Heart left ventricle (tissue), 13 donors: ENCODE measurements around the gene ATOH1.

Experiments used
- POLR2A ChIP-seq, 2 donors: fragments of 450-650 bp; IDR thresholded peaks; one replicate each; pipeline ENCODE4 v1.6.1; 2017; ENCODE audit warnings: antibody characterized with exemption in 2 of 2, mild to moderate bottlenecking in 2 of 2, moderate library complexity in 2 of 2
- TF ChIP-seq, protein P1 (sequence below), 12 donors: fragments of 200-600 bp; sonication (generic) in 4 of 12; IDR thresholded peaks; one replicate each; pipeline versions ENCODE4 v1.5.0 to v1.8.0; 2018 to 2022; ENCODE audit warnings: antibody characterized with exemption in 12 of 12, mild to moderate bottlenecking in 5 of 12
- donor health status: ischemic (EF 13 %, LVEDD 7.1; RV severe dilation, severe dysfunction).
- donor health status: DM: no; HTN: yes; CAD: no.
- donor health status: DM: no; HTN: no; CAD: no.
- donor health status: ischemic (EF 25% LVEDD 6.9; RV normal size, moderate dysfunction).
- donor health status: ischemic (EF 25% LVEDD 5.7; RV mildly dilated, moderate dysfunction).
- donor health status: ischemic (EF 35%, LVEDD 5.7; RV mildly dilated, moderate dysfunction).
- donor health status: nonischemic (EF 11% LVEDD 7.7; RV severe dilation, severe dysfunction).
- donor health status: DM: yes; HTN: yes; CAD: no.
- donor health status: PGD.
- donor health status: ischemic (EF 29% LVEDD 5.4; RV normal size, mild dysfunction).
- donor health status: nonischemic (EF 23%, LVEDD 6.1; RV moderate dilation, normal function).

DNA sequence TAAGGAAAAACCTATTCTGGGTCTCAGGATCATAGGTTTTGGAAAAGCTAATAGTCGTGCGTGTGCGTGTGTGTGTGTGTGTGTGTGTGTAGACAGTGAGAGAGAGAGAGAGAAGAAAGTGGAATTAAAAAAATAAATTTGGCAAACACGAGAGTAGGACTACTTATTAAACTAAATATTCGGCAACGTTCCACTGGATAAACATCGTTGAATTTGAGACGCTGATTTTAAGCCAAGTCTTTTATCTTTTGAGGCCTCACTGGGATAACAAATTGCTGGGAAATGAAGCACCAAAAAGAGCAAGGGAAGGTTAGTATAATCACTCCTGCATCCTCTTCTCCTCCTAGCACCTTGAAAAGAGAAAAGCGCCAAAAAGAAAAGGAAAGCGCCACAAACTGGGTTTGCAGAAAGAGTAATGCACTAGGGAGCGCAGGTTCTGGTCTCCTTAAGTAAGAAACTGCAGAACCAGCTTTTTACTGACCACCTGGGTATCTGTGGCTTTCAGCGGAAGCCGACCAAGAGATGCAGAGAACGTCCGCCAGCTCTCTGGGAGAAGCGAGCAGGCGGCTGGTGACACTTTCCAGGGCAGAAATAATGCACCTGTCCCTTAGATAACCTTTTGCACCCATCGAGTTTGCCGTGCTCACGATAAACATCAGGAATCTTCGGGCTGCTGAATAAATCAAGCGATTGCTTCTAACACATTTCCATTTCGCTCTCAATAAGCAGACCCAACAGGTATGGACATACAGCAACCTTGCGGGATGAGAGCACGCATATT lies 3.4 kb downstream of the ATOH1 start:
- TF ChIP-seq, protein P1, sequence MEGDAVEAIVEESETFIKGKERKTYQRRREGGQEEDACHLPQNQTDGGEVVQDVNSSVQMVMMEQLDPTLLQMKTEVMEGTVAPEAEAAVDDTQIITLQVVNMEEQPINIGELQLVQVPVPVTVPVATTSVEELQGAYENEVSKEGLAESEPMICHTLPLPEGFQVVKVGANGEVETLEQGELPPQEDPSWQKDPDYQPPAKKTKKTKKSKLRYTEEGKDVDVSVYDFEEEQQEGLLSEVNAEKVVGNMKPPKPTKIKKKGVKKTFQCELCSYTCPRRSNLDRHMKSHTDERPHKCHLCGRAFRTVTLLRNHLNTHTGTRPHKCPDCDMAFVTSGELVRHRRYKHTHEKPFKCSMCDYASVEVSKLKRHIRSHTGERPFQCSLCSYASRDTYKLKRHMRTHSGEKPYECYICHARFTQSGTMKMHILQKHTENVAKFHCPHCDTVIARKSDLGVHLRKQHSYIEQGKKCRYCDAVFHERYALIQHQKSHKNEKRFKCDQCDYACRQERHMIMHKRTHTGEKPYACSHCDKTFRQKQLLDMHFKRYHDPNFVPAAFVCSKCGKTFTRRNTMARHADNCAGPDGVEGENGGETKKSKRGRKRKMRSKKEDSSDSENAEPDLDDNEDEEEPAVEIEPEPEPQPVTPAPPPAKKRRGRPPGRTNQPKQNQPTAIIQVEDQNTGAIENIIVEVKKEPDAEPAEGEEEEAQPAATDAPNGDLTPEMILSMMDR (IDR thresholded peaks at IDR 0.05), result no peak
- TF ChIP-seq POLR2A (IDR thresholded peaks at IDR 0.05), result no peak
